Measurements from ENCODE around the gene RIBC2.
"Not testable (repeated sequence)": the region's sequence is repeated elsewhere in the genome, so short reads cannot be mapped to it uniquely, and the experiment has no call there.

Gene RIBC2

DNA sequence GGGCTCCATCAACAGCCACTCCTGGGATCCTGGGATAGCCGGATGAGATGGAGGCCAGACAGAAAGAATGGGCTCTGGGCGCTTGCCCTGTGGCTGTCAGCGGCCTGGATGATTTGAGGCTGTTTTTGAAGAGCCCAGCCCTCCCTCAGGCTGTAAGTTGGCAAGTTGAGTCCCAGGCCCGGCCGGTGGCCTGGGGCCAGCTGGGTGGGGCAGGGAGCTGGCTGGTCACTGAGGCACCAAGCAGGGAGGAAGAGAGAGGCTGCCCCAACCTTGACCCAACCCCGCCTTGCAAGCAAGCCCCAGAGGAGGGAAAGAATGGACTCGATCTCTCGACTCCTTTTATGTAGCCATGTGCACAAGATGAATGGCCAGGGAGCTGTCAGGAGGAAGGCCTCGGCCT, 34.9 kb downstream of the RIBC2 start:
- DNase-seq (ENCODE audit: low spot score) (no peak), ATAC-seq (ENCODE audit: low read depth) (no peak)
- Histone ChIP-seq H3K27ac (ENCODE audit: poor library complexity, severe bottlenecking) (no peak overlapping the region), H3K4me3 (ENCODE audit: severe bottlenecking) (no peak overlapping the region), H3K4me1 (ENCODE audit: insufficient read depth, poor library complexity, severe bottlenecking) (no peaks in the 10 kb centered on the region), H3K9me3 (ENCODE audit: severe bottlenecking) (no peaks in the 10 kb centered on the region), H3K36me3 (ENCODE audit: low read depth) (no peaks in the 10 kb centered on the region), H3K27me3 (ENCODE audit: insufficient read depth, poor library complexity, severe bottlenecking) (no peaks in the 10 kb centered on the region)
- TF ChIP-seq, protein P1, sequence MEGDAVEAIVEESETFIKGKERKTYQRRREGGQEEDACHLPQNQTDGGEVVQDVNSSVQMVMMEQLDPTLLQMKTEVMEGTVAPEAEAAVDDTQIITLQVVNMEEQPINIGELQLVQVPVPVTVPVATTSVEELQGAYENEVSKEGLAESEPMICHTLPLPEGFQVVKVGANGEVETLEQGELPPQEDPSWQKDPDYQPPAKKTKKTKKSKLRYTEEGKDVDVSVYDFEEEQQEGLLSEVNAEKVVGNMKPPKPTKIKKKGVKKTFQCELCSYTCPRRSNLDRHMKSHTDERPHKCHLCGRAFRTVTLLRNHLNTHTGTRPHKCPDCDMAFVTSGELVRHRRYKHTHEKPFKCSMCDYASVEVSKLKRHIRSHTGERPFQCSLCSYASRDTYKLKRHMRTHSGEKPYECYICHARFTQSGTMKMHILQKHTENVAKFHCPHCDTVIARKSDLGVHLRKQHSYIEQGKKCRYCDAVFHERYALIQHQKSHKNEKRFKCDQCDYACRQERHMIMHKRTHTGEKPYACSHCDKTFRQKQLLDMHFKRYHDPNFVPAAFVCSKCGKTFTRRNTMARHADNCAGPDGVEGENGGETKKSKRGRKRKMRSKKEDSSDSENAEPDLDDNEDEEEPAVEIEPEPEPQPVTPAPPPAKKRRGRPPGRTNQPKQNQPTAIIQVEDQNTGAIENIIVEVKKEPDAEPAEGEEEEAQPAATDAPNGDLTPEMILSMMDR (IDR thresholded peaks at IDR 0.05; ENCODE audit: poor library complexity, severe bottlenecking) = no peak

- H3K9me3 ChIP-seq (ENCODE audit: severe bottlenecking); H3K27ac ChIP-seq (ENCODE audit: poor library complexity, severe bottlenecking); H3K36me3 ChIP-seq (ENCODE audit: low read depth); ATAC-seq (ENCODE audit: low read depth); H3K4me3 ChIP-seq (ENCODE audit: severe bottlenecking); H3K27me3 ChIP-seq (ENCODE audit: insufficient read depth, poor library complexity, severe bottlenecking); DNase-seq (ENCODE audit: low spot score); H3K4me1 ChIP-seq (ENCODE audit: insufficient read depth, poor library complexity, severe bottlenecking): not testable (repeated sequence)
Measured at GRCh38 chr22:45449442-45449841, 35.9 kb downstream of the RIBC2 start.

- H3K4me3 ChIP-seq (ENCODE audit: severe bottlenecking) = no peak overlapping the region
- H3K36me3 ChIP-seq (ENCODE audit: low read depth) = no peaks in the 10 kb centered on the region
- DNase-seq (ENCODE audit: low spot score) (no peak), ATAC-seq (ENCODE audit: low read depth) (no peak)
- TF ChIP-seq, protein P1 (IDR thresholded peaks at IDR 0.05; ENCODE audit: poor library complexity, severe bottlenecking) = no peak
- H3K27ac ChIP-seq (ENCODE audit: poor library complexity, severe bottlenecking) = no peak overlapping the region
- H3K4me1 ChIP-seq (ENCODE audit: insufficient read depth, poor library complexity, severe bottlenecking) = no peaks in the 10 kb centered on the region
- no peaks in the 10 kb centered on the region for H3K27me3 ChIP-seq (ENCODE audit: insufficient read depth, poor library complexity, severe bottlenecking)
- H3K9me3 ChIP-seq (ENCODE audit: severe bottlenecking) = no peaks in the 10 kb centered on the region
Measured at GRCh38 chr22:45450101-45450785, 36.8 kb downstream of the RIBC2 start.

GRCh38 chr22:45450921-45451651, 37.6 kb downstream of the RIBC2 start:
- H3K27me3 ChIP-seq (ENCODE audit: insufficient read depth, poor library complexity, severe bottlenecking) = no peaks in the 10 kb centered on the region
- H3K4me3 ChIP-seq (ENCODE audit: severe bottlenecking) = no peak overlapping the region
- DNase-seq (ENCODE audit: low spot score) (no peak), ATAC-seq (ENCODE audit: low read depth) (no peak)
- no peaks in the 10 kb centered on the region for H3K9me3 ChIP-seq (ENCODE audit: severe bottlenecking)
- TF ChIP-seq, protein P1 (IDR thresholded peaks at IDR 0.05; ENCODE audit: poor library complexity, severe bottlenecking) = no peak
- H3K4me1 ChIP-seq (ENCODE audit: insufficient read depth, poor library complexity, severe bottlenecking) = no peaks in the 10 kb centered on the region
- no peaks in the 10 kb centered on the region for H3K36me3 ChIP-seq (ENCODE audit: low read depth)
- H3K27ac ChIP-seq (ENCODE audit: poor library complexity, severe bottlenecking) = no peak overlapping the region

DNA sequence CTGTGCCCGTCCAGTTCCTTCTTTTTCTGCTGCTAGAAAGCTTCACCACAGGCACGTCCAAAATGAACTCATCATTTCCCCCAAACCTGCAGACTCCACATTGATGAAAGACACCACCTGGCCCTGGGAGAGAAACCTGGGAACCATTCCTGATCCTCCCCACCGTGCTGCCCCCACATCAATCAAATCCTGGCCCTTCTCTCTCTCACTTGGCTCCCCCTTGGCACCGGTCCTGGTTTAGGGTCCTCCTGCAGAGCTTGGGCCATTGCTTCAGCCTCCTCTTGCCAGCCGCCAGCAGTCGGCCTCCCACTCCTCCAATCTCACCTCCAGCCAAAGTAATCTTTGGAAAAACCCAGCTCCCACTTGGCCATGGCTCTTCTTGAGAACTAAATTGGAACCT, 38.5 kb downstream of the RIBC2 start:
- no peaks in the 10 kb centered on the region for H3K9me3 ChIP-seq (ENCODE audit: severe bottlenecking)
- no peaks in the 10 kb centered on the region for H3K36me3 ChIP-seq (ENCODE audit: low read depth)
- no peak for ATAC-seq (ENCODE audit: low read depth)
- no peak overlapping the region for H3K27ac ChIP-seq (ENCODE audit: poor library complexity, severe bottlenecking)
- no peaks in the 10 kb centered on the region for H3K4me1 ChIP-seq (ENCODE audit: insufficient read depth, poor library complexity, severe bottlenecking)
- H3K27me3 ChIP-seq (ENCODE audit: insufficient read depth, poor library complexity, severe bottlenecking) = no peaks in the 10 kb centered on the region
- H3K4me3 ChIP-seq (ENCODE audit: severe bottlenecking) = no peak overlapping the region
- TF ChIP-seq, protein P1 (IDR thresholded peaks at IDR 0.05; ENCODE audit: poor library complexity, severe bottlenecking) = no peak
- no peak for DNase-seq (ENCODE audit: low spot score)

All from RWPE2 (cell line).